HEK293T (cell line): Measurements from ENCODE around the gene GRK6.

Source experiments
- CTCF ChIA-PET: fragments of 350-600 bp; formaldehyde crosslinking; extraction: SDS; loops from one replicate; lab custom pipeline; 2021; ENCODE audit warnings: antibody characterized with exemption, inconsistent platforms; lab: Yijun Ruan, JAX
- POLR2A ChIA-PET: fragments of 350-600 bp; formaldehyde crosslinking; extraction: SDS; loops from one replicate; lab custom pipeline; 2020; ENCODE audit warnings: antibody characterized with exemption, inconsistent platforms; lab: Yijun Ruan, JAX
- DNase-seq: peaks from one replicate; pipeline ENCODE4 v3.0.0; 2012; ENCODE audit warnings: mixed read lengths; ENCODE audit errors: extremely low spot score
- ARNT ChIP-seq: fragments of 450-650 bp; IDR thresholded peaks from 2 replicates; pipeline ENCODE4 v1.6.1; 2017; ENCODE audit warnings: mild to moderate bottlenecking
- CTBP1 ChIP-seq: fragments of 450-650 bp; IDR thresholded peaks from 2 replicates; pipeline ENCODE4 v1.6.1; 2016; ENCODE audit warnings: borderline replicate concordance
- ELF4 ChIP-seq: fragments of 450-650 bp; IDR thresholded peaks from 2 replicates; pipeline ENCODE4 v1.6.1; 2017; ENCODE audit warnings: antibody characterized with exemption
- FOXA1 ChIP-seq: fragments of 450-650 bp; IDR thresholded peaks from 2 replicates; pipeline ENCODE4 v1.6.1; 2016; ENCODE audit warnings: mild to moderate bottlenecking
- FOXM1 ChIP-seq: fragments of 450-650 bp; IDR thresholded peaks from 2 replicates; pipeline ENCODE4 v1.6.1; 2017; ENCODE audit warnings: mild to moderate bottlenecking, borderline replicate concordance
- HDGF ChIP-seq: fragments of 450-650 bp; IDR thresholded peaks from 2 replicates; pipeline ENCODE4 v1.6.1; 2017; ENCODE audit warnings: antibody characterized with exemption, borderline replicate concordance
- L3MBTL2 ChIP-seq: fragments of 450-650 bp; conservative IDR thresholded peaks from 2 replicates; pipeline ENCODE4 v1.6.1; 2016; ENCODE audit warnings: mild to moderate bottlenecking
- LEF1 ChIP-seq: fragments of 450-650 bp; IDR thresholded peaks from 2 replicates; pipeline ENCODE4 v1.6.1; 2017; ENCODE audit warnings: mild to moderate bottlenecking, borderline replicate concordance
- NFRKB ChIP-seq: fragments of 450-650 bp; IDR thresholded peaks from 2 replicates; pipeline ENCODE4 v1.6.1; 2016; ENCODE audit warnings: mild to moderate bottlenecking, moderate library complexity
- SP1 ChIP-seq: fragments of 450-650 bp; IDR thresholded peaks from 2 replicates; pipeline ENCODE4 v1.6.1; 2017
- SUZ12 ChIP-seq: fragments of 450-650 bp; IDR thresholded peaks from 2 replicates; pipeline ENCODE4 v1.6.1; 2016; ENCODE audit warnings: mild to moderate bottlenecking
- TARDBP ChIP-seq: fragments of 450-650 bp; IDR thresholded peaks from 2 replicates; pipeline ENCODE4 v1.6.1; 2016
- ZNF384 ChIP-seq: fragments of 450-650 bp; IDR thresholded peaks from 2 replicates; pipeline ENCODE4 v1.6.1; 2016
- TF ChIP-seq, protein P1 (sequence below): fragments of 450-650 bp; IDR thresholded peaks from 2 replicates; pipeline ENCODE4 v1.6.1; 2016

The GRK6 gene

GRCh38 chr5:177435847-177436536 is 9.5 kb downstream of the GRK6 start:
- no peak for DNase-seq
- CTCF ChIA-PET, result interaction anchor here (1.4 kb wide), 1 partner anchor 32 kb away, joined by 6 read pairs; no protein-coding TSS in a partner anchor
- POLR2A ChIA-PET, result interaction anchor here (2.0 to 4.3 kb wide), 2 partner anchors 9 kb away, joined by 8 to 34 read pairs; partner anchors contain the start of gene GRK6
- no peak for TF ChIP-seq FOXM1
- no peak for TF ChIP-seq NFRKB

GRCh38 chr5:177437623-177438022 is 11.1 kb downstream of the GRK6 start:
- ChIA-PET POLR2A (interaction anchor here (1.0 to 4.3 kb wide), 4 partner anchors 7 to 85 kb away, joined by 3 to 34 read pairs (median 6); partner anchors contain the start of gene GRK6), CTCF (interaction anchor here (1.3 to 1.4 kb wide), 2 partner anchors 10 to 33 kb away, joined by 4 to 6 read pairs; no protein-coding TSS in a partner anchor)
- no peak for DNase-seq
- no peak for TF ChIP-seq ELF4
- no peak for TF ChIP-seq TARDBP
- no peak for TF ChIP-seq ZNF384
- no peak for TF ChIP-seq CTBP1
- no peak for TF ChIP-seq NFRKB
- TF ChIP-seq L3MBTL2, result no peak
- TF ChIP-seq FOXM1, result no peak
- no peak for TF ChIP-seq FOXA1

DNA sequence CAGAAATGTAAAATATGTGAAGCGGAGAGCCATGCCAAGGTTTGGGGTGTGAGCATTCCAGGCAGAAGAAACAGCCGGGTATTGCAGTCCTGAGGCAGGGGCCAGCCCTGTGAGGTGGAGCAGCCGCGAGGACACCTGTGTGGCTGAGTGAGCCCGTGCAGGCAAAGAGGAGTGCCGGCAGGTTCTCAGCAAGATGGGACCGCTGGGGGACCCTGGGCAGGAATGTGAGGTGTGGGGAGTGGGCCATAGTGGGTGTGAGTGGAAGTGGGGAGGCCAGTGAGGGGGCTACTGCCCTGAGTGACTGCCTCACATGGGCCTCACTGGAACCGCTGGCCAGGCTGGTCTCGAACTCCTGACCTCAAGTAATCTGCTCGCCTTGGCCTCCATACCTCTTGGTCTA is 12.0 kb downstream of the GRK6 start:
- DNase-seq, result no peak
- no peak for TF ChIP-seq FOXA1
- TF ChIP-seq ZNF384, result no peak
- TF ChIP-seq CTBP1, result no peak
- ChIA-PET POLR2A (interaction anchor here (4.3 kb wide), 1 partner anchor 12 kb away, joined by 34 read pairs; the partner anchor contains the start of gene GRK6), CTCF (no interaction called here)

DNA sequence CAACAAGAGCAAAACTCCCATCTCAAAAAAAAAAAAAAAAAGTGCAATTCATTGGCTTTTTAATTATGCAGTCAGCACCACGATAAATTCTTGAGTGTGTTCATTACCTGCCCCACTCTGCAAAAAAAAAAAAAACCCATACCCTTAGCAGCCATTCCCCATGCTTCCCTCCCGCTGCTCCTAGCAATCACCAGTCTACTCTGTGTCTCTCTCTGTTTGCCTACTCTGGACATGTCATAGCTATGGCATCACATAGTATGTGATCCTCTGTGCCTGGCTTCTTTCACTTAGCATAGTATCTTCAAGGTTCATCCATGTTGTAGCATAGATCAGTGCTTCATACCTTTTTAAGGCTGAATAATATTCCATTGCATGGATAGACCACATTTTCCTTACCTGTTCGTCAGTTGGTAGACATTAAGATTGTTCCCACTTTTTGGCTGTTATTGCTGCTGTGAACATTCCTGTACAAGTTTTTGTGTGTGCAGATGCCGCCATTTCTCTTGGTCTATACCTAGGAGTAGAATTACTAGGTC is 13.1 kb downstream of the GRK6 start:
- no peak for TF ChIP-seq TARDBP
- TF ChIP-seq L3MBTL2, result no peak
- TF ChIP-seq, protein P1, sequence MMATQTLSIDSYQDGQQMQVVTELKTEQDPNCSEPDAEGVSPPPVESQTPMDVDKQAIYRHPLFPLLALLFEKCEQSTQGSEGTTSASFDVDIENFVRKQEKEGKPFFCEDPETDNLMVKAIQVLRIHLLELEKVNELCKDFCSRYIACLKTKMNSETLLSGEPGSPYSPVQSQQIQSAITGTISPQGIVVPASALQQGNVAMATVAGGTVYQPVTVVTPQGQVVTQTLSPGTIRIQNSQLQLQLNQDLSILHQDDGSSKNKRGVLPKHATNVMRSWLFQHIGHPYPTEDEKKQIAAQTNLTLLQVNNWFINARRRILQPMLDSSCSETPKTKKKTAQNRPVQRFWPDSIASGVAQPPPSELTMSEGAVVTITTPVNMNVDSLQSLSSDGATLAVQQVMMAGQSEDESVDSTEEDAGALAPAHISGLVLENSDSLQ, result no peak
- TF ChIP-seq FOXM1, result no peak
- no peak for TF ChIP-seq FOXA1
- TF ChIP-seq ARNT, result no peak
- ChIA-PET CTCF (interaction anchor here (1.6 kb wide), 1 partner anchor 49 kb away, joined by 4 read pairs; no protein-coding TSS in a partner anchor), POLR2A (interaction anchor here (4.3 to 7.4 kb wide), 2 partner anchors 13 to 14 kb away, joined by 34 to 69 read pairs; partner anchors contain the start of gene GRK6)
- no peak for DNase-seq

GRCh38 chr5:177440211-177440989 is 13.9 kb downstream of the GRK6 start:
- no peak for DNase-seq
- CTCF ChIA-PET, result interaction anchor here (0.7 to 1.6 kb wide), 3 partner anchors 17 to 58 kb away, joined by 3 to 4 read pairs (median 3); no protein-coding TSS in a partner anchor
- TF ChIP-seq SUZ12, result no peak
- TF ChIP-seq LEF1, result no peak
- no peak for TF ChIP-seq NFRKB
- POLR2A ChIA-PET, result interaction anchor here (7.4 kb wide), 1 partner anchor 15 kb away, joined by 69 read pairs; the partner anchor contains the start of gene GRK6

DNA sequence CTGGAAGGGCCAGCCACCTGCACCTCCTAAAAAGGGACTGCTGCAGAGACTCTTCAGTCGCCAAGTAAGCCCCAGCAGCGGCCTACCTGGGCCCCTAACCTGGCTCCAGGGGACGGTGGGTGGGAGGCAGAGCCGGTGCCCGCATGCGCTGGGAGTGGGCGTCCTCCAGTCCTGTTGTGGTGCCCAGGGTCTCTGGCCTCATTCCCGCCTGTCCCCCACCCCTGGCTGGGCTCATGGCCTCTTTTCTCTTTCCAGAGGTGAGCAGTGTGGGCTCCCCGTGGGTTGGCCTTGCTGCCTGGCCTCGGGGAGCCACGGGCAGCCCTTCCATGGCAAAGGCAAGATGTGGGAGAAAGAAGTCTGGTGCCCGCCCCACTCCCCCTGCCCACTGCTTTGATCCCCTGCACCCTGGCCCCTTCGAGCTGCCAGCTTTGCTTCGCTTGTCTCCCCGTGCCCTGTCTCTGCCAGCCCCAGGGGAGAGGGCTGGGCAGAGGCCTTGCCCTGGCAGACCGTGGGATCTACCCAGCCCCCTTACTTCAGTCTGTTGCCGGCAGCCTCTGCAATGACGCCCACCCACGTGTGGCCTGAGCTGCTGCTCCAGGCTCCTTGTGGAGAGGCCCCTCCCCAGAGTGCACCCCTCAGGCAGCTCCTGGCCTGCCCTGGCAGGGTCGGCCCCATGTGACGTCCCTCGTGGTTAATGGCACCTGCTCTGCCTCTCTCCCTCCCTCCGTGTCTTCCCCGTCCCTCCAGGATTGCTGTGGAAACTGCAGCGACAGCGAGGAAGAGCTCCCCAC is 14.7 kb downstream of the GRK6 start:
- no peak for DNase-seq
- TF ChIP-seq HDGF (no peak), ELF4 (no peak), L3MBTL2 (no peak), NFRKB (no peak), SP1 (no peak), LEF1 (no peak), CTBP1 (no peak), TARDBP (no peak)
- TF ChIP-seq, protein P1, result no peak
- POLR2A ChIA-PET, result interaction anchor here (0.9 to 7.4 kb wide), 3 partner anchors 12 to 16 kb away, joined by 3 to 69 read pairs (median 3); partner anchors contain the start of gene GRK6
- CTCF ChIA-PET, result interaction anchor here (0.7 to 1.2 kb wide), 3 partner anchors 16 to 59 kb away, joined by 3 to 5 read pairs (median 3); no protein-coding TSS in a partner anchor
